HG02763 (cell line): Measurements from ENCODE around the gene DUSP22.

Source experiments
- ATAC-seq: cut with Tn5 transposase; IDR thresholded peaks from one replicate; pipeline ENCODE4 v1.9.1; 2021; ENCODE audit warnings: mild to moderate bottlenecking, moderate library complexity; ENCODE audit not compliant: unreplicated experiment

The DUSP22 gene

DNA sequence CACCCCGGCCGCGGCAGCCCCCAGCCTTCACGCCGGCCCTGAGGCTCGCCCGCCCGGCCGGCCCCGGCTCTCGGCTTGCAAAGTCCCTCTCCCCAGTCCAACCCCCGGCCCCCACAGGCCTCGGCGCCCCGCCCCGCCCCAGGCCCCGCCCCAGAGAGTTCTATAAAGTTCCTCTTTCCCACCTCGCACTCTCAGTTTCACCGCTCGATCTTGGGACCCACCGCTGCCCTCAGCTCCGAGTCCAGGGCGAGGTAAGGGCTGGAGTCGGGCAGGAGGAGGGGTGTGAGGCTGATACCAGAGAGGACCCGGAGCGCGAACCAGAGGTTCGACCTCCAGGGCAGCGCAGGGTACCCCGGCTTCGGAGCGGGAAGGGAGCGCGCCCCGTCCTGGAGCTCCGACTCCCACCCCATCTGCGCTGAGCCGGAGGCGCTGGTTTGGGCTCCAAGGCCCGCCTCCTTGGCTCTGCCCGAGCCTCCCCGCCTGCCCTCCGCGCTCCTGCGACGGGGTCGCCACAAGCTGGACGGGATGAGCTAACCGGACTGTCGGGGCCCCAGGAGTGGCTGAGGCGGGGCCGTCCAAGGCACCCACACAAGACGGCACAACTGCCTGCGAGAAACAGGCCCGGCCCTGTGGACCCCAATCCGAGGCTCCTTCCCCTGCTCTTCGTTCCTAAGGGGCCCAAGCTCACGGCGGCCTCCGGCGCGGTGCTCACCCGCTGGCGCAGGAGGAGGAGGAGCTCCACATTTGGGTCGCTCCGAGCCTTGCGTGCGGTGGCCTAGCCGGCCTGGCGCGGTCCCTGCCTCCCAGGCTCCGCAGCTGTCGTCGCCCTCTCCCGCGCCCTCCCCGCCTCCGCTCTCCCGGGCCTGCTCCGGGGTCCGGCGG, 99.5 kb downstream of the DUSP22 start, which contains the start of gene IRF4:
Gene IRF4 (plus strand): TSS at position 194 of the 882 bp plus-strand sequence. CDS start 1,401 bp downstream, outside the sequence.
- peak; percentile 47 for ATAC-seq

DNA sequence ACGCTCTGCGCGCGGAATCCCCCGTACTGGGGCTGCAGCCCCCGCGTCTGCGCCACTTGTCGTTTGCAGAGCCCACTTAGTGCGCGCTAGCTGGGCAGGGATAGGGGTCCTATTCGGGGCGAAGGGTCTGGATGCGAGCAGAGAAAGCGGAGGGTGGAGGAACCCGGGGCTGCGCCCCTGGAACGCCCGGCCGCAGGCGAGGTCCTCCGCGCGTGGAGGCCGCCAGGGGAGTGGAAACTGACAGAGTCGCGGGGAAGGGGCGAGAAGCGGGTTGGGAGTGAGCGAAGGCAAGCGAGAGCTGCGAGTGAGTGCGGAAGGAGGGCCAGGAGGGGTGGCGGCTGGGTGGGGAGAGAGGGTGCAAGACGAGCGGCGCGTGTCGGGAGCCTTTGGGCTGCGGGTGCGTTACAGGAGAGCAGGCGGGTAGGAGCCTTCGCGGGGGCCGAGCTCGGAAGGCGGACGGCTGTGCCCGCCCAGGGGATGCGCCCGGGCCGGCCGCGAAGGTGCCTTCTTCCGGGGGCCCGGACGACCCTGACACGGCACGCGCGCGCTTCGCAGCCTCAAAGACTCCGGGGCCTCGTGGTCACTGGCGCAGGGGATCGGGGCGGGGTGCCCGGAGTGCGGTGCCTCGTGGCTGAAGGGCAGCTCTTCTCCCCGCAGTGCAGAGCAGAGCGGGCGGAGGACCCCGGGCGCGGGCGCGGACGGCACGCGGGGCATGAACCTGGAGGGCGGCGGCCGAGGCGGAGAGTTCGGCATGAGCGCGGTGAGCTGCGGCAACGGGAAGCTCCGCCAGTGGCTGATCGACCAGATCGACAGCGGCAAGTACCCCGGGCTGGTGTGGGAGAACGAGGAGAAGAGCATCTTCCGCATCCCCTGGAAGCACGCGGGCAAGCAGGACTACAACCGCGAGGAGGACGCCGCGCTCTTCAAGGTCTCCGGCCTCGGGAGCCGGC, 100.4 kb downstream of the DUSP22 start:
- no peak for ATAC-seq

DNA sequence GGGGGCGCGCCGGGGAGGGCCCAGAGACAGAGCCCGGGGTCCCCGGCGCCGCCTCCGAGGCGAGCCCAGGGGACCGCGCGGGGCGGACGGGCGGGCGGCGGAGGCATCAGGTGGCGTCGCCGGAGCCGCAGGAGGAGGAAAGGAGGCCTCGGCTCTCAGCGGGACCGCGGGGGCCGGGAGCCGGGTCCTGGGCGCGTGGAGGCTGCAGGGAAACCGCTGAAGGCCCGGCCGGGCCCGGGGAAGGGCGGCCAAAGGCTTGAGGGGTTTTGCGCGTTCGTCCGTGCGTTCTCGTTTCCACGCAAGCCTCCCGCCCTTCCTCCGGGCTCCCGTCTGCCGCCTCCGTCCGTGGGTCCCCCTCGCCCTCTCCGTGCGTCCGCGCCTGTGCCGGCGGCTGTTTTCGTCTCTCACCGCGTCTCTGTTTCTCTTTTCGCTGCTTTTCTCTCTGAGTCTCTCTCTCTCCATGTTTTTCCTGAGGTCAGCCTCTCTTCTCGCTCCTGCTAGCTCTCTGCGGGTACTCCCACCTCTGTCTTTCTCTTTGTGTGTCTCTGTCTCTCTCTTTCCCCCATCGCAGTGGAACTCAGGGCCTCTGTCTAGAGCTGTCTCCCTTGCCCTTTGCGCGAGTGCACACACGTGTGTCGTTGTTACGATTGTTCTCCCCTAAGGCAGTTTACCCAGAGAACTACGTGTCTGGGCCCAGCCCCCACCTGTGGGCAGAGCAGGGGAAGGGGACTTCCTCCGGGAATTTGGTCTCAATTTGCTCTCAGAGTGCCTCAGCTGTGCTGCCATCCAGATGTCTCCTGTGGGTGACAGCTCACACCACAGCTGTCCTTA, 101.3 kb downstream of the DUSP22 start:
- no peak for ATAC-seq

DNA sequence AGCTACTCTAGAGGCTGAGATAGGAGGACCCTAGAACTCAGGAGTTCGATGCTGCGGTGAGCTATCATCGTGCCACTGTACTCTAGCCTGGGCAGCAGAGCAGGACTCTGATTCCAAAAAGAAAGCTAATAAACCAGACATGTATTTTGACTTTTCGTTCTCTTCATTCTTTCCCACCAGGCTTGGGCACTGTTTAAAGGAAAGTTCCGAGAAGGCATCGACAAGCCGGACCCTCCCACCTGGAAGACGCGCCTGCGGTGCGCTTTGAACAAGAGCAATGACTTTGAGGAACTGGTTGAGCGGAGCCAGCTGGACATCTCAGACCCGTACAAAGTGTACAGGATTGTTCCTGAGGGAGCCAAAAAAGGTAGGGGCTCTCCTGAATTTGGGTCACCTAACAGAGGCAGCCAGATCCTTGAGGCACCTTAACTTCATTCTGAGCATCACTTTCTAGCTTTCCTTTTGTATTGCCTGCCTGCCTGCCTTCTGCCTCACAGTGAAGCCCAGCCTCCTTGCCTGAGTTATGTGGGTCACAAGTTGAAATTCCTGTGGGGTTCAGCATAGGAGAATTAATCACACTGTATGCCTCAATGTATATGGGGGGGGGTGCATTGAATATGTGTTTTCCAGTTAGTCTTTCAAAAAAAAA, 102.5 kb downstream of the DUSP22 start:
- no peak for ATAC-seq

DNA sequence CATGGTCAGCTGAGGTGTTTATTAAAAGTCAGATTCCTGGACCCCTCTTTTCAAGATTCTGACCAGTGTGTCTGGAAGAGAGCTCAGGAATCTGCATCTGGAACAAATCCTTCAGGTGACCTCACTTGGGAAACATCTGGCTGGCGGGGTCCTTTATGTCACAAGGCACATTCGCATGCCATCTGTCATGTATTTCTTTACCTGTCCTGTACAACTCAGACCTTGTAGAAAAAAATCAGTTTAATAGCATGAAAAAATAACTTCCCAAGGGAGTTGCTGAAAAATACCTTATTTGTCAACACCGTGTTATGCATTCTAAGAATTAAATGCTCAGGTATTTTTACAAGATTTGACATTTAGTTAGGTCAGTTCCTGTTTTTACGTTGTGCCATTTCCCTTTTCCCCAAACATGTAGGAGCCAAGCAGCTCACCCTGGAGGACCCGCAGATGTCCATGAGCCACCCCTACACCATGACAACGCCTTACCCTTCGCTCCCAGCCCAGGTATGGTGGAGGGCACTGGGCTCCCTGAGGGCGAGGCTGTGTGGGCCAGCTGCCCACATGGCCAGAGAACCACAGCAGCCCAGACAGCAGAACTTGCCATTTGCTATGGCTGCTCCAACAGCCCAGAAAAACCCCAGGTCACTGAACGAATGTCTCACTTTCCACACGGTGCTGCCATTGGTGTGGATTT, 103.3 kb downstream of the DUSP22 start:
- no peak for ATAC-seq

DNA sequence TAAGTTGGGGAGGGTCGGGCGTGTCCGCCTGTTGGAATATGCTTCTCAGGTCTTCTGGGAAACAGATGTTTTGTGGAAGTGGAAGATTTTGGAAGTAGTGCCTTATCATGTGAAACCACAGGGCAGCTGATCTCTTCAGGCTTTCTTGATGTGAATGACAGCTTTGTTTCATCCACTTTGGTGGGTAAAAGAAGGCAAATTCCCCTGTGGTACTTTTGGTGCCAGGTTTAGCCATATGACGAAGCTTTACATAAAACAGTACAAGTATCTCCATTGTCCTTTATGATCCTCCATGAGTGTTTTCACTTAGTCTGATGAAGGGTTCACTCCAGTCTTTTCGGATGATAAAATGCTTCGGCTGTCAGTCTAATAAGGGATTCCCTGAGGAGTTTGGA, 103.8 kb downstream of the DUSP22 start:
- ATAC-seq, result no peak

DNA sequence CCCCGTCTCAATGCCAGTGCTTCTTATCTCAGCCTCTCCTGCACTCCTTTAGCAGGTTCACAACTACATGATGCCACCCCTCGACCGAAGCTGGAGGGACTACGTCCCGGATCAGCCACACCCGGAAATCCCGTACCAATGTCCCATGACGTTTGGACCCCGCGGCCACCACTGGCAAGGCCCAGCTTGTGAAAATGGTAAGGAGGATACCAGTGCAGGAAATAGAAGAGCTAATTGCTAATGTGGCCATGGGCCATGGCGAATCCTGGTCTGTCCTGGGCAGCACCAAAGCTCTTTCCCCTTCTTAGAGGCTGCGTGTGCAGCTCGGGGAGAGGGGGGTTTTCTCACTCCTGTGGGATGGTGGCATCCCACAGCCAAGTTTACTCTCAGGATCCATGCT, 104.8 kb downstream of the DUSP22 start:
- no peak for ATAC-seq

DNA sequence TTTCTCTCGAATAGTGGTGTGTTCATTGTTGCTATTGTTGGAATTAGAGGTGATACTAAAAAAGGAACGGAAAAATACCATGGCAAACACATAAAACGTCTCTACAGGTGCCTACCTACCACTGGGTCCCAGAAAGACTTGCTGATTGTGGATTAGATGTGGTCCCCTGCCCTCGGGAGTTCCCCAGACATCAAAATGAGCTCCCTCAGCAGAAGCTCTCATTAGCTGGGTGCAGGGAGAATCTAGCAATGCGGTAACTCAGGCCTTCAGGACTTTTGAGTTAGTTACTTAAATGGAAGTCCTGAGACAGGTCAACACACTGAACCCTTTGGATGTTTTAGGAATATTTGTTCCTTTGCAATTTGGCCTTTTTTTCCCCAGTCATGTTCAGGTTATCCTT, 105.3 kb downstream of the DUSP22 start:
- no peak for ATAC-seq

DNA sequence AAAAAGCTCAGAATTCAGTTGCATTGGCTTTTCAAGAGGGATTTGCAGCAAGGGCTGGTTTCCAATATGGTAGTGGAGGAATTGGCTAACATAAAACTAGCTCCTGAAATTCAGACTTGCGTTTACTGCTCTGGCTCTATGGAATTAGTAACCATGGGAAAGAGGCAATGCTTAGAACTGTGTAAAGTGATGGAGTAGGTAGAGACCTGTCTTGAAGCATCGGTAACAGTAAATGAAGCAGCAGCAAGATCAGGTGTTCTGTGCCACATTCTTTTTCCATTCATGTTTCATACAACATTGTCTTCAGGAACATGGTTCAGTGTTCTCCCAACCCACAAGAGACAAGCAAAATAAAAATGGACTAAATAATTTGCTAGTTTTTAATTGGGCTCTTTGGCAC, 105.8 kb downstream of the DUSP22 start:
- ATAC-seq, result no peak

DNA sequence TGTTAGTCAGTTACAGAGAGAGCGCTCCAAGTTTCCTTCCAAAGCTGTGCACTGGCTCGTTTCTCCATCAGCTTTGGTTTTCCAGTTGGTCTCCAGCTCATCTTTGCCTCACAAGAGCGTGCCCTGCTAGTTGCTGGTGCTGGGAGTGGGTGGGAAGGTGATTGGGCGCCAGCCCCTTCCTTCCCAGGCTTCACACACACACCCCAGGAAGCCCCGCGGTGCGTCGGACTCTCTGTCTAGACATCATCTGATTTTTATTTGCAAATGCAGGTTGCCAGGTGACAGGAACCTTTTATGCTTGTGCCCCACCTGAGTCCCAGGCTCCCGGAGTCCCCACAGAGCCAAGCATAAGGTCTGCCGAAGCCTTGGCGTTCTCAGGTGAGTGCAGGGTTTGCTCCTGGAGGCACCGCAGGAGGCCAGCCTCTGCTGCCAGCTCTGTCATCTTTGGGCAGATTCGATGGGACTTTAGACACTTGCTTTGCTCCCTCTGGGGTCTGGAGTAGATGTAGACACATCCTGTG, 106.3 kb downstream of the DUSP22 start:
- no peak for ATAC-seq

DNA sequence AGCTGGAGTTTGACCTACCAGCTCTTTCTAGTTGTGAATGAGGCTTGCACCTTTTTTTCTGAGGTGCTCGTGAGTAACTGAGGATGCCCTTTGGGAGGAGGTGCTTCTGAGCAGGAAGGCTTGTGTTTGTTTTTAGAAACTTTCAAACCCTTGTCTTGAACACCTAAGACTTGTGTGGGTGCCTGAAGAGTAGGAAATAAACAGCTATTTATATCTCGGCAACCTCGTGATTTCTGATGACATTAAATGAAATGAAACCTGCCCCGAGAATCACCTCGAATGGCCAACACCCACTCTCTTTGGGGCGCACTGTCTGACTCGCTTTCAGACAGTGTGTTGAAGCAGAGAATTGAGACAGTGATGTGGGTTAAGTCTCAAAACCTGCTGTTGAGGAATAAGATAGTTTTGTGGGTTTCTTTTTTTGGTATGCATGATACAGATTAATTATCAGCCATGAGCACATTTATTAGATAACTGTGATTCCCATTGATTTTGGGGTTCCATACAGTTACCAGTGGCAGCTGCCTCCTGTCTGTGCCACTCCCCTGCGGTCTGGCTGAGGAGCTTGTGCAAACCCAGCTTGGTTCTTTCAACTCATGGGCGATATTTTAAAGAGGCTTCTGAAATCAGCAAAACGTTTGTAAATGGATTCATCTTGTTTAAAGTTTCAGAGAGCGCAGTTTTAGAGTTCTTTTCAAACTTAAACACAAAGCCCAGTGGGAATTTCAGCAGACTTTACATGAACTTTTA, 107.7 kb downstream of the DUSP22 start:
- peak; percentile 48 for ATAC-seq

DNA sequence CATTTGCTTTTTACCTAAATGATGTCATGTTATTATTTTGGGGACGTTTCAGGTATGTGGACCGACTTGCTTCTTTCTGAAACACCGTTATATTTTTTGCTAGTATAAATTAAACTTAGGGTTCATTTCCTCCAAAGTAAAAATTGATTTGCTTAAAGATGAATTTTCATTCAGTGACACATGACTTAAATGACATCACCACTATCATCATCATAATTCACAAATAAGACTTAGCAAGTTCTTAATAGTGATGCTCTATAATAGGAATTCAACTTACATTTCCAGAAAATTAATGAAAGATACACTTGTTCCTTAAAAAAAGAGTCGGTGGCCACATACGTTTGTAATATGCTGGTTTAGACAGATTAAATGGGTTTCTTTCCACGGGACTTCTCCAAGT, 108.5 kb downstream of the DUSP22 start:
- ATAC-seq, result no peak
